Activated CD4-positive, alpha-beta T cell treated with anti-CD3 and anti-CD28 coated beads, Interleukin-2, amount 10 ng/mL, durations not matched to agents 24 days and 14 days (primary cell): ENCODE measurements around the gene PTPN5. TPM values are rescaled to one million over a fixed set of nuclear protein-coding genes. Genes with fewer than 3 reads are reported as not detected.
"Not testable (repeated sequence)": the region's sequence is repeated elsewhere in the genome, so short reads cannot be mapped to it uniquely, and the experiment has no call there.

Experiments
- DNase-seq: peaks from one replicate; pipeline ENCODE4 v3.0.0; 2022
- H3K27ac Mint-ChIP-seq: one replicate; pipeline ENCODE4 v1.8.0; 2022; ENCODE audit warnings: mild to moderate bottlenecking, mixed read lengths
- H3K27me3 Mint-ChIP-seq: one replicate; pipeline ENCODE4 v1.8.0; 2022; ENCODE audit warnings: mixed read lengths
- H3K36me3 Mint-ChIP-seq: one replicate; pipeline ENCODE4 v1.8.0; 2022; ENCODE audit warnings: low read depth, mild to moderate bottlenecking, mixed read lengths
- H3K4me1 Mint-ChIP-seq: one replicate; pipeline ENCODE4 v1.8.0; 2021; ENCODE audit warnings: mixed read lengths
- H3K4me3 Mint-ChIP-seq: one replicate; pipeline ENCODE4 v1.8.0; 2022; ENCODE audit warnings: mild to moderate bottlenecking, moderate library complexity, mixed read lengths
- H3K9me3 Mint-ChIP-seq: one replicate; pipeline ENCODE4 v1.8.0; 2021; ENCODE audit warnings: mixed read lengths
- intact Hi-C: fragments of 100-400 bp; cut with micrococcal nuclease; formaldehyde crosslinking; loops from one replicate; pipeline ENCODE4 v1.15.1; 2023
- total RNA-seq: library from RNA; stranded (reverse); gene quantifications from 2 replicates; pipeline ENCODE4 v1.2.3, GENCODE V29; 2022

The PTPN5 gene
- not detected in 2 replicates for total RNA-seq

GRCh38 chr11:18791207-18791968, at the start of gene PTPN5:
Gene PTPN5, minus strand, starts transcription at chr11:18791798. Its CDS starts 19,840 bp downstream, at chr11:18771958.
- H3K27me3 Mint-ChIP-seq, result peaks cover 69% of the 10 kb centered on the region
- H3K4me1 Mint-ChIP-seq, result no peaks in the 10 kb centered on the region
- no peak within 1 kb of the TSS for H3K27ac Mint-ChIP-seq
- DNase-seq, result no peak
- H3K9me3 Mint-ChIP-seq, result no peaks in the 10 kb centered on the region
- H3K4me3 Mint-ChIP-seq, result peak within 1 kb of the TSS; percentile 4
- intact Hi-C loops, result no loop called here
- H3K36me3 Mint-ChIP-seq, result no peaks in the 10 kb centered on the region

- Mint-ChIP-seq H3K27ac (no peak overlapping the region), H3K27me3 (peaks cover 15% of the 10 kb centered on the region), H3K9me3 (peaks cover 17% of the 10 kb centered on the region), H3K4me1 (no peaks in the 10 kb centered on the region), H3K4me3 (no peak overlapping the region), H3K36me3 (no peaks in the 10 kb centered on the region)
- DNase-seq, result no peak
- intact Hi-C loops, result no loop called here
Observed at GRCh38 chr11:18836417-18836816, 44.8 kb upstream of the PTPN5 start.

GRCh38 chr11:18834754-18835466, 43.3 kb upstream of the PTPN5 start:
- H3K4me1 Mint-ChIP-seq, result no peaks in the 10 kb centered on the region
- peaks cover 13% of the 10 kb centered on the region for H3K9me3 Mint-ChIP-seq
- no peaks in the 10 kb centered on the region for H3K36me3 Mint-ChIP-seq
- DNase-seq, result no peak
- no peak overlapping the region for H3K27ac Mint-ChIP-seq
- intact Hi-C loops, result no loop called here
- H3K4me3 Mint-ChIP-seq, result no peak overlapping the region
- peaks cover 21% of the 10 kb centered on the region for H3K27me3 Mint-ChIP-seq

GRCh38 chr11:18820160-18820559, 28.6 kb upstream of the PTPN5 start:
- H3K27ac Mint-ChIP-seq, H3K9me3 Mint-ChIP-seq, H3K4me3 Mint-ChIP-seq, DNase-seq, H3K36me3 Mint-ChIP-seq, H3K4me1 Mint-ChIP-seq, H3K27me3 Mint-ChIP-seq, intact Hi-C loops: not testable (repeated sequence)

- DNase-seq, result no peak
- Mint-ChIP-seq H3K9me3 (no peaks in the 10 kb centered on the region), H3K4me1 (no peaks in the 10 kb centered on the region), H3K36me3 (no peaks in the 10 kb centered on the region), H3K27me3 (peaks cover 44% of the 10 kb centered on the region), H3K27ac (no peak overlapping the region), H3K4me3 (no peak overlapping the region)
- intact Hi-C loops, result no loop called here
Observed at GRCh38 chr11:18804199-18804999, 12.8 kb upstream of the PTPN5 start.

GRCh38 chr11:18802381-18803257, 11.0 kb upstream of the PTPN5 start:
- no peaks in the 10 kb centered on the region for H3K9me3 Mint-ChIP-seq
- intact Hi-C loops, result loop anchor here (1.0 kb wide), 2 partner anchors 27 to 687 kb away; no protein-coding TSS in a partner anchor
- H3K4me1 Mint-ChIP-seq, result no peaks in the 10 kb centered on the region
- H3K4me3 Mint-ChIP-seq, result no peak overlapping the region
- H3K27me3 Mint-ChIP-seq, result peaks cover 40% of the 10 kb centered on the region
- peak; percentile 78 for DNase-seq
- H3K27ac Mint-ChIP-seq, result no peak overlapping the region
- no peaks in the 10 kb centered on the region for H3K36me3 Mint-ChIP-seq

GRCh38 chr11:18798799-18799469, 7.3 kb upstream of the PTPN5 start:
- peaks cover 40% of the 10 kb centered on the region for H3K27me3 Mint-ChIP-seq

GRCh38 chr11:18794956-18795355, 3.4 kb upstream of the PTPN5 start:
- Mint-ChIP-seq H3K4me1 (no peaks in the 10 kb centered on the region), H3K4me3 (no peak overlapping the region), H3K27ac (no peak overlapping the region), H3K36me3 (no peaks in the 10 kb centered on the region), H3K9me3 (no peaks in the 10 kb centered on the region), H3K27me3 (peaks cover 47% of the 10 kb centered on the region)
- intact Hi-C loops, result no loop called here
- DNase-seq, result no peak

More at GRCh38 chr11:18798799-18799469, 7.3 kb upstream of the PTPN5 start:
- H3K4me1 Mint-ChIP-seq, result no peaks in the 10 kb centered on the region
- intact Hi-C loops, result no loop called here
- H3K36me3 Mint-ChIP-seq, result no peaks in the 10 kb centered on the region
- no peak for DNase-seq
- H3K27ac Mint-ChIP-seq, result no peak overlapping the region
- no peak overlapping the region for H3K4me3 Mint-ChIP-seq
- H3K9me3 Mint-ChIP-seq, result no peaks in the 10 kb centered on the region

- Mint-ChIP-seq H3K27ac (no peak overlapping the region), H3K4me1 (no peaks in the 10 kb centered on the region), H3K9me3 (no peaks in the 10 kb centered on the region), H3K4me3 (no peak overlapping the region), H3K27me3 (peaks cover 67% of the 10 kb centered on the region), H3K36me3 (no peaks in the 10 kb centered on the region)
- intact Hi-C loops, result no loop called here
- no peak for DNase-seq
Observed at GRCh38 chr11:18792827-18793226, 1.2 kb upstream of the PTPN5 start.

GRCh38 chr11:18791969-18792628, 501 bp upstream of the PTPN5 start:
- Mint-ChIP-seq H3K4me1 (no peaks in the 10 kb centered on the region), H3K27ac (no peak overlapping the region)
- intact Hi-C loops, result no loop called here

GRCh38 chr11:18790883-18791206, 753 bp downstream of the PTPN5 start:
- no peak overlapping the region for H3K4me3 Mint-ChIP-seq
- H3K36me3 Mint-ChIP-seq, result no peaks in the 10 kb centered on the region
- no peaks in the 10 kb centered on the region for H3K4me1 Mint-ChIP-seq
- H3K27ac Mint-ChIP-seq, result no peak overlapping the region
- H3K27me3 Mint-ChIP-seq, result peaks cover 72% of the 10 kb centered on the region
- no peak for DNase-seq
- intact Hi-C loops, result no loop called here
- H3K9me3 Mint-ChIP-seq, result no peaks in the 10 kb centered on the region

More at GRCh38 chr11:18791969-18792628, 501 bp upstream of the PTPN5 start:
- DNase-seq, result no peak
- Mint-ChIP-seq H3K9me3 (no peaks in the 10 kb centered on the region), H3K27me3 (peaks cover 69% of the 10 kb centered on the region), H3K36me3 (no peaks in the 10 kb centered on the region), H3K4me3 (peak overlapping the region; percentile 4)

GRCh38 chr11:18789942-18790341, 1.7 kb downstream of the PTPN5 start:
- intact Hi-C loops, result no loop called here
- H3K36me3 Mint-ChIP-seq, result no peaks in the 10 kb centered on the region
- no peaks in the 10 kb centered on the region for H3K4me1 Mint-ChIP-seq
- no peaks in the 10 kb centered on the region for H3K9me3 Mint-ChIP-seq
- H3K4me3 Mint-ChIP-seq, result no peak overlapping the region
- no peak for DNase-seq
- H3K27me3 Mint-ChIP-seq, result peaks cover 72% of the 10 kb centered on the region
- no peak overlapping the region for H3K27ac Mint-ChIP-seq
